NT2/D1 (cell line): ENCODE data around the gene ADAM17.

Experiments used
- SUZ12 ChIP-seq: IDR thresholded peaks from 2 replicates; pipeline ENCODE4 v1.6.1; 2011; ENCODE audit not compliant: insufficient read length, insufficient read depth; ENCODE audit errors: extremely low read depth
- YY1 ChIP-seq: IDR thresholded peaks from 2 replicates; pipeline ENCODE4 v1.6.1; 2011; ENCODE audit not compliant: insufficient read length, insufficient read depth
- ZNF274 ChIP-seq: IDR thresholded peaks from 2 replicates; pipeline ENCODE4 v1.6.1; 2011; ENCODE audit warnings: mild to moderate bottlenecking, low read depth, low read length

- TF ChIP-seq ZNF274, result no peak
- no peak for TF ChIP-seq SUZ12
- TF ChIP-seq YY1, result no peak
Observed at GRCh38 chr2:9590641-9591040, 35.0 kb upstream of the ADAM17 start.
